Liver (tissue), 9 donors: ENCODE measurements around the gene FGD6. TPM values are rescaled to one million over a fixed set of nuclear protein-coding genes. Genes with fewer than 3 reads are reported as not detected.

Experiments used
- DNase-seq: peaks from one replicate; pipeline ENCODE4 v3.0.0-alpha.2; 2017; ENCODE audit warnings: low spot score
- H3K27ac ChIP-seq, 2 donors: one replicate each; pipeline ENCODE4 v1.7.0; 2013; ENCODE audit warnings: inconsistent platforms in 2 of 2, low read length in 2 of 2, control low read depth in 1 of 2, low read depth in 1 of 2, mild to moderate bottlenecking in 1 of 2
- H3K27me3 ChIP-seq, 4 donors: one replicate each; pipeline versions ENCODE4 v1.6.1 to v1.7.0; 2013; ENCODE audit warnings: low read length in 3 of 4, inconsistent platforms in 1 of 4, mild to moderate bottlenecking in 1 of 4, moderate library complexity in 1 of 4; ENCODE audit not compliant: control insufficient read depth in 4 of 4, insufficient read depth in 4 of 4
- H3K36me3 ChIP-seq, 4 donors: one replicate each; pipeline versions ENCODE4 v1.6.1 to v1.7.0; 2013; ENCODE audit warnings: low read length in 3 of 4, mild to moderate bottlenecking in 3 of 4, low read depth in 1 of 4, moderate library complexity in 1 of 4; ENCODE audit not compliant: control insufficient read depth in 4 of 4, insufficient read depth in 3 of 4
- H3K4me1 ChIP-seq, 4 donors: one replicate each; pipeline versions ENCODE4 v1.6.1 to v1.7.0; 2013; ENCODE audit warnings: low read length in 3 of 4, mild to moderate bottlenecking in 3 of 4, moderate library complexity in 1 of 4; ENCODE audit not compliant: control insufficient read depth in 4 of 4, insufficient read depth in 4 of 4
- H3K4me3 ChIP-seq, 3 donors: one replicate each; pipeline versions ENCODE4 v1.6.1 to v1.7.0; 2013; ENCODE audit warnings: low read length in 3 of 3, control low read depth in 1 of 3, low read depth in 1 of 3, mild to moderate bottlenecking in 1 of 3
- H3K9ac ChIP-seq, 2 donors: one replicate each; pipeline ENCODE4 v1.7.0; 2013; ENCODE audit warnings: low read length in 2 of 2, mild to moderate bottlenecking in 2 of 2, moderate library complexity in 2 of 2, control low read depth in 1 of 2, low read depth in 1 of 2
- H3K9me3 ChIP-seq, 4 donors: one replicate each; pipeline versions ENCODE4 v1.6.1 to v1.7.0; 2013; ENCODE audit warnings: low read length in 3 of 4; ENCODE audit not compliant: control insufficient read depth in 4 of 4
- FOXA2 ChIP-seq: IDR thresholded peaks from 2 replicates; pipeline ENCODE4 v1.6.1; 2016; ENCODE audit warnings: antibody characterized with exemption
- GABPA ChIP-seq, 2 donors: IDR thresholded peaks in 1 of 2; conservative IDR thresholded peaks in 1 of 2; 2 replicates each; pipeline ENCODE4 v1.6.1; 2016; ENCODE audit warnings: antibody characterized with exemption in 2 of 2, mild to moderate bottlenecking in 1 of 2, moderate library complexity in 1 of 2
- HNF4G ChIP-seq: IDR thresholded peaks from 2 replicates; pipeline ENCODE4 v1.6.1; 2016; ENCODE audit warnings: antibody characterized with exemption
- JUND ChIP-seq, 2 donors: IDR thresholded peaks; 2 replicates each; pipeline ENCODE4 v1.6.1; 2016; ENCODE audit warnings: antibody characterized with exemption in 2 of 2
- NR2F2 ChIP-seq: IDR thresholded peaks from 2 replicates; pipeline ENCODE4 v1.6.1; 2016; ENCODE audit warnings: antibody characterized with exemption
- RAD21 ChIP-seq, 2 donors: IDR thresholded peaks; 2 replicates each; pipeline ENCODE4 v1.6.1; 2016; ENCODE audit warnings: antibody characterized with exemption in 2 of 2, mild to moderate bottlenecking in 2 of 2
- TAF1 ChIP-seq: conservative IDR thresholded peaks from 2 replicates; pipeline ENCODE4 v1.6.1; 2016; ENCODE audit warnings: antibody characterized with exemption, mild to moderate bottlenecking
- YY1 ChIP-seq: IDR thresholded peaks from 2 replicates; pipeline ENCODE4 v1.6.1; 2016; ENCODE audit warnings: antibody characterized with exemption, mild to moderate bottlenecking
- WGBS: extraction: QIAGEN DNeasy Blood & Tissue Kit; methylation state at CpG from one replicate; pipeline ENCODE4 v1.1.7; 2013; 5-methylcytosine and 5-hydroxymethylcytosine counted together
- polyA plus RNA-seq, 2 donors: library from polyadenylated mRNA; stranded (reverse) in 1 of 2; unstranded in 1 of 2; fragments of 200-250 nt in 1 of 2; fragments of >200 nt in 1 of 2; fragmentation: Nextera tagmentation in 1 of 2; extraction: Ambion mirVana in 1 of 2; gene quantifications; one replicate each; pipeline versions ENCODE4 v1.2.1 to v1.2.3, GENCODE V29; 2013 to 2015
- total RNA-seq, 2 donors: library from RNA; depleted of rRNA; stranded (reverse); fragments of >200 nt; gene quantifications; one replicate each; pipeline ENCODE4 v1.2.3, GENCODE V29; 2014
- TF ChIP-seq, protein P1 (sequence below): IDR thresholded peaks from 2 replicates; pipeline ENCODE4 v1.6.1; 2016; ENCODE audit warnings: antibody characterized with exemption
- TF ChIP-seq, protein P2 (sequence below): IDR thresholded peaks from 2 replicates; pipeline ENCODE4 v1.6.1; 2016; ENCODE audit warnings: antibody characterized with exemption, mild to moderate bottlenecking
- TF ChIP-seq, protein P3 (sequence below): IDR thresholded peaks from 2 replicates; pipeline ENCODE4 v1.6.1; 2016; ENCODE audit warnings: antibody characterized with exemption
- donor health status: healthy.
- donor health status: healthy.
- donor health status: healthy.
- donor health status: healthy.
- donor health status: healthy.

Gene FGD6
- total and polyA plus RNA-seq, 4 donors, result 0.54 to 6.9 (median 2.4) TPM

DNA sequence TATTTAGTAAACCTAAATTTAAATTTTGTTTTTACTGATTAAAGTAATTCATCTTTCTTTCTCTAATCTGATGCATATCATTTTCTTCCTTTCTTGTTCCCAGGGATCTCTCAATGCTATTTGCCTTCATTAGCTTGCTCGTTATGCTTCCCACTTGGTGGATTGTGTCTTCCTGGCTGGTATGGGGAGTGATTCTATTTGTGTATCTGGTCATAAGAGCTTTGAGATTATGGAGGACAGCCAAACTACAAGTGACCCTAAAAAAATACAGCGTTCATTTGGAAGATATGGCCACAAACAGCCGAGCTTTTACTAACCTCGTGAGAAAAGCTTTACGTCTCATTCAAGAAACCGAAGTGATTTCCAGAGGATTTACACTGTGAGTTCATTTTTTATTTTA is 49.0 kb upstream of the FGD6 start:
- no peaks in the 10 kb centered on the region for H3K9me3 ChIP-seq
- no peak for DNase-seq
- 90% methylated on average over 6 of the region's 6 CpGs for WGBS
- H3K27ac ChIP-seq, result no peak overlapping the region
- H3K27me3 ChIP-seq, result no peaks in the 10 kb centered on the region
- TF ChIP-seq YY1 (no peak), GABPA (IDR thresholded peaks at IDR 0.05 in 1 of 2, conservative IDR thresholded peaks at IDR 0.05 in 1 of 2) (no peak)
- TF ChIP-seq, protein P1, sequence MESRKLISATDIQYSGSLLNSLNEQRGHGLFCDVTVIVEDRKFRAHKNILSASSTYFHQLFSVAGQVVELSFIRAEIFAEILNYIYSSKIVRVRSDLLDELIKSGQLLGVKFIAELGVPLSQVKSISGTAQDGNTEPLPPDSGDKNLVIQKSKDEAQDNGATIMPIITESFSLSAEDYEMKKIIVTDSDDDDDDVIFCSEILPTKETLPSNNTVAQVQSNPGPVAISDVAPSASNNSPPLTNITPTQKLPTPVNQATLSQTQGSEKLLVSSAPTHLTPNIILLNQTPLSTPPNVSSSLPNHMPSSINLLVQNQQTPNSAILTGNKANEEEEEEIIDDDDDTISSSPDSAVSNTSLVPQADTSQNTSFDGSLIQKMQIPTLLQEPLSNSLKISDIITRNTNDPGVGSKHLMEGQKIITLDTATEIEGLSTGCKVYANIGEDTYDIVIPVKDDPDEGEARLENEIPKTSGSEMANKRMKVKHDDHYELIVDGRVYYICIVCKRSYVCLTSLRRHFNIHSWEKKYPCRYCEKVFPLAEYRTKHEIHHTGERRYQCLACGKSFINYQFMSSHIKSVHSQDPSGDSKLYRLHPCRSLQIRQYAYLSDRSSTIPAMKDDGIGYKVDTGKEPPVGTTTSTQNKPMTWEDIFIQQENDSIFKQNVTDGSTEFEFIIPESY, result no peak
- H3K4me1 ChIP-seq, result no peaks in the 10 kb centered on the region
- peaks cover 6 to 36% (median 19%) of the 10 kb centered on the region in 4 donors for H3K36me3 ChIP-seq
- H3K4me3 ChIP-seq, result no peak overlapping the region
- no peak overlapping the region for H3K9ac ChIP-seq

GRCh38 chr12:95265765-95266164 is 48.5 kb upstream of the FGD6 start:
- DNase-seq, result no peak
- Histone ChIP-seq H3K36me3 (peaks cover 6 to 36% (median 19%) of the 10 kb centered on the region in 4 donors), H3K4me3 (no peak overlapping the region), H3K27me3 (no peaks in the 10 kb centered on the region), H3K9ac (no peak overlapping the region), H3K27ac (no peak overlapping the region), H3K4me1 (no peaks in the 10 kb centered on the region), H3K9me3 (no peaks in the 10 kb centered on the region)
- 94% methylated on average over 2 of the region's 2 CpGs for WGBS
- TF ChIP-seq JUND (IDR thresholded peaks at IDR 0.05) (no peak), YY1 (no peak), RAD21 (IDR thresholded peaks at IDR 0.05) (no peak), FOXA2 (no peak), GABPA (IDR thresholded peaks at IDR 0.05 in 1 of 2, conservative IDR thresholded peaks at IDR 0.05 in 1 of 2) (no peak), TAF1 (no peak), NR2F2 (no peak), HNF4G (no peak)
- TF ChIP-seq, protein P2, sequence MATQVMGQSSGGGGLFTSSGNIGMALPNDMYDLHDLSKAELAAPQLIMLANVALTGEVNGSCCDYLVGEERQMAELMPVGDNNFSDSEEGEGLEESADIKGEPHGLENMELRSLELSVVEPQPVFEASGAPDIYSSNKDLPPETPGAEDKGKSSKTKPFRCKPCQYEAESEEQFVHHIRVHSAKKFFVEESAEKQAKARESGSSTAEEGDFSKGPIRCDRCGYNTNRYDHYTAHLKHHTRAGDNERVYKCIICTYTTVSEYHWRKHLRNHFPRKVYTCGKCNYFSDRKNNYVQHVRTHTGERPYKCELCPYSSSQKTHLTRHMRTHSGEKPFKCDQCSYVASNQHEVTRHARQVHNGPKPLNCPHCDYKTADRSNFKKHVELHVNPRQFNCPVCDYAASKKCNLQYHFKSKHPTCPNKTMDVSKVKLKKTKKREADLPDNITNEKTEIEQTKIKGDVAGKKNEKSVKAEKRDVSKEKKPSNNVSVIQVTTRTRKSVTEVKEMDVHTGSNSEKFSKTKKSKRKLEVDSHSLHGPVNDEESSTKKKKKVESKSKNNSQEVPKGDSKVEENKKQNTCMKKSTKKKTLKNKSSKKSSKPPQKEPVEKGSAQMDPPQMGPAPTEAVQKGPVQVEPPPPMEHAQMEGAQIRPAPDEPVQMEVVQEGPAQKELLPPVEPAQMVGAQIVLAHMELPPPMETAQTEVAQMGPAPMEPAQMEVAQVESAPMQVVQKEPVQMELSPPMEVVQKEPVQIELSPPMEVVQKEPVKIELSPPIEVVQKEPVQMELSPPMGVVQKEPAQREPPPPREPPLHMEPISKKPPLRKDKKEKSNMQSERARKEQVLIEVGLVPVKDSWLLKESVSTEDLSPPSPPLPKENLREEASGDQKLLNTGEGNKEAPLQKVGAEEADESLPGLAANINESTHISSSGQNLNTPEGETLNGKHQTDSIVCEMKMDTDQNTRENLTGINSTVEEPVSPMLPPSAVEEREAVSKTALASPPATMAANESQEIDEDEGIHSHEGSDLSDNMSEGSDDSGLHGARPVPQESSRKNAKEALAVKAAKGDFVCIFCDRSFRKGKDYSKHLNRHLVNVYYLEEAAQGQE, result no peak
- TF ChIP-seq, protein P1, result no peak
- TF ChIP-seq, protein P3, sequence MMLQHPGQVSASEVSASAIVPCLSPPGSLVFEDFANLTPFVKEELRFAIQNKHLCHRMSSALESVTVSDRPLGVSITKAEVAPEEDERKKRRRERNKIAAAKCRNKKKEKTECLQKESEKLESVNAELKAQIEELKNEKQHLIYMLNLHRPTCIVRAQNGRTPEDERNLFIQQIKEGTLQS, result no peak
